MV-4-11 (cell line): ENCODE data around the gene CRACR2B.

Experiments
- DNase-seq: peaks from one replicate; lab custom pipeline; 2025; lab: John Stamatoyannopoulos, UW

CRACR2B gene

GRCh38 chr11:811446-812245 lies 16.1 kb upstream of the CRACR2B start:
- DNase-seq: no peak

DNA sequence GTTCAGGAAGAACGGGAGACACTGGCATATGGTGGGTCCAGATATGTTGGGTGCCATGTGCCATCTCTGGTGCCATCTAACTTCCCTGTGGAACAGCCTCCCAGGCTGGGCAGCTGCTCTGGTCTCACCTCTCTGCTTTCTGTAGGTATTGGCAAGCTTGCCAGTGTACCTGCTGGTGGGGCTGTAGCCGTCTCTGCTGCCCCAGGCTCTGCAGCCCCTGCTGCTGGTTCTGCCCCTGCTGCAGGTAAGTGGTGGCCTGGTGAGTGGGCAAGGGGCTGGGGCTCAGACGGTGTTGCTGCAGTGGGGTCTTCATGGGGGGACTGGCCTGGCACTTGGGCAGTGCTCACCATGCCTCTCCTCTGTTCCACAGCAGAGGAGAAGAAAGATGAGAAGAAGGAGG lies 15.3 kb upstream of the CRACR2B start:
- no peak for DNase-seq

- no peak for DNase-seq
Observed at GRCh38 chr11:813072-813455, 14.7 kb upstream of the CRACR2B start.

DNA sequence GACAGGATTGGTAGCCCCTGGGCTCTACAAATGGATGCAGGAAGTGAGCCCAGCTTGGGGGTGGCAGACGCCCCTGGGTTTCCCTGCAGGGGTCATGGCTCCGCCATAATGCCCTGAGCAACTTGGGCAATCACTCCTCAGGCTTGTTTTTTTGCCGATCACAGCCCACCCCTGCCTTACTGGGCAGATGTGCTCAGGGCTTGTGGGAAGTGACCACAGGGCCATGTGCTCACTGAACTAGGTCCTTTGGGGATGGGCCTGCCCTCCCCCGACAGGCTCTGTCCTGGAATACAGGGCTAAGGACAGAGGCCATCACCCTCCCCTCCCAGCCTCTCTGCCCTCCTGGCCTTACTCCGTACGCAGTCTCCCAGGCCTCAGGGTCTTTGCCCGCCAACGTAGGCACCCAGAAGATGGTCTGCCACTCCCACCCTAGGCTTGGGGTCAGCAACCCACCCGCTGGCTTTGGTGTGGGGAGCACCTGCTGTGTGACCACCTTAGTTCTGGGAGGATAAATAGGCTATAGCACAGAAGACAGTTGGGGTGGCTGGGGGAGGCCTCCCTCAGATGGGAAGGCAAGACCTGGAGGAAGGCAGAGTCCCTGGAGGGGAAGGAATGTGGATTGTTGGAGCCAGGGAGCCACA lies 14.1 kb upstream of the CRACR2B start:
- DNase-seq: peak; percentile 38

- no peak for DNase-seq
Observed at GRCh38 chr11:815675-816432, 11.9 kb upstream of the CRACR2B start.

- no peak for DNase-seq
Observed at GRCh38 chr11:816433-816779, 11.3 kb upstream of the CRACR2B start.

GRCh38 chr11:818396-819128 lies 9.2 kb upstream of the CRACR2B start, which contains the start of gene PNPLA2:
Gene PNPLA2, plus strand, starts transcription at chr11:818914. Its CDS starts 805 bp downstream, at chr11:819719.
- no peak for DNase-seq

GRCh38 chr11:819129-819931 lies 8.4 kb upstream of the CRACR2B start:
- DNase-seq: peak; percentile 75

DNA sequence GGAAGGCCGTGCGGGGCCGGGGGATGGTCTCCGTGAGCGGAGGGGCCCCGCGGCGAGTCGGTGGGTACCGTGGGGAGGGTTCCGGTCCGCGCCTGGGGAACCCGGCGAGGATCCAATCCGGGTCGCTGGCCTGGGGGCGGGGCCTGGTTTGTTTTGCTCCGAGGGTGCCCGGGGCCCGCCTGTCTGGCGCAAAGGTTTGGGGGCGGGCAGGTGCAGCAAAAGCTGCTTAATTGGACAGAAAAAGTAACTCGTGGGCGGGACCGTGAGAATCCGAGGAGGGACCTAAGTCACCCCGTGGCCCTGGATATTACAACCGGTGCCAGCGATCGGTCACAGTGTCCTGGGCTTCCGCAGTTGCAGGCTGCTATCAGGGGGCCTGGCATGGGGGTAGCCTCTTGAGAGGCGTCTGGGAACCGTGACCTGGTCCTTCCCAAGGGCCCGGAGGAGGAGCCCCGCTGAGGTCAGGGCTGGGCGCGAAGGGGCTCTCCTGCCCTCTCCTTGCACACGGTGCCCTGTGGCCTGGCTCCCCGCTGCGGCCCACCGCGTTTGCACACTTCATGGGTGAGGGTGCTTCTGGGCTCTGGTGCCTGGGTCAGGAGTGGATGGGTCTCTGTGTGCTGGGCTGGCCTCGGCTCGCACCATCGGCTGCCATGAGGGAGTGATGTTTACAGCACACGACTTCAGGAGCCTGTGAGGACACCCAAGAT lies 7.6 kb upstream of the CRACR2B start:
- DNase-seq: peak; percentile 90

DNA sequence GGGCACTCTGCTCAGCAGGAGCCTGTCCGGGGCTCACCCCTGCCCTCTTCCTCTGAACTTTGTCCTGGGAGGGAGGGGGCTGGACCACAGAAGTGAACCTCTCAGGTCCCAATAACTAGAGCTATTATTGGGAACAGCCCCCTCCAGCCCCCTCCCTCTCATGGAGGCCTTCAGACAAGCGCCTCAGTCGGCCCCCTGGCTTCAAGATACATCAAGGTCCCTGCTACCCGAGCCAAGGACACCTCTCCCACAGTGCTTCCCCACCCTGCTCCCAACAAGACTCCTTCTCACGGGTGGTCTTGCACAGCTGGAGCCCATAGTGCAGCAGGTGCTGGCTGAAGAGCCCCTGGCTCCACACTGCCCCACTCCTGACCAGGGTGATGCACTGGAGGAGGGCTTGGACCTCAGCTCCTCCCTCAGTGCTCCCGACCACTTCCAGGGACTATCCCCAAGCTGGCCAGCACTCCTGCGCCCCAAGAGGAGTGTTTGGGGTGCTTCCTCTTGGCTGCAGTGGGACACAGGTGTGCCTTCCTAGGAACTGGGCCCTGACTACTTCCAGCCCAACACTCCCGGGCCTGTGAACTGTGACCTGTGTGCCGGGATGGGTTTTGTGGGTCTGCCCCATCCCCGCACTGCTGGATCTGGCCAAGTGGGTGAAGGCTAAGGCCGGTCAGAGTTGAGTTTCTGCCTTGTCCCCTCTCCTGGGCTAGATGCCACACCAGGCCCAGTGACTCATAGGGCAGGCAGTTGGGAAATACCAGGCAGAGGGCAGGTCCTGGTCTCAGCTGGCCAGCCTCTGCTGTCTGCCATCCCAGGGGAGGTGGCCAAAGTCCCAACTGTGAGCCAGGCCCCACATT lies 6.8 kb upstream of the CRACR2B start:
- peak; percentile 35 for DNase-seq

DNA sequence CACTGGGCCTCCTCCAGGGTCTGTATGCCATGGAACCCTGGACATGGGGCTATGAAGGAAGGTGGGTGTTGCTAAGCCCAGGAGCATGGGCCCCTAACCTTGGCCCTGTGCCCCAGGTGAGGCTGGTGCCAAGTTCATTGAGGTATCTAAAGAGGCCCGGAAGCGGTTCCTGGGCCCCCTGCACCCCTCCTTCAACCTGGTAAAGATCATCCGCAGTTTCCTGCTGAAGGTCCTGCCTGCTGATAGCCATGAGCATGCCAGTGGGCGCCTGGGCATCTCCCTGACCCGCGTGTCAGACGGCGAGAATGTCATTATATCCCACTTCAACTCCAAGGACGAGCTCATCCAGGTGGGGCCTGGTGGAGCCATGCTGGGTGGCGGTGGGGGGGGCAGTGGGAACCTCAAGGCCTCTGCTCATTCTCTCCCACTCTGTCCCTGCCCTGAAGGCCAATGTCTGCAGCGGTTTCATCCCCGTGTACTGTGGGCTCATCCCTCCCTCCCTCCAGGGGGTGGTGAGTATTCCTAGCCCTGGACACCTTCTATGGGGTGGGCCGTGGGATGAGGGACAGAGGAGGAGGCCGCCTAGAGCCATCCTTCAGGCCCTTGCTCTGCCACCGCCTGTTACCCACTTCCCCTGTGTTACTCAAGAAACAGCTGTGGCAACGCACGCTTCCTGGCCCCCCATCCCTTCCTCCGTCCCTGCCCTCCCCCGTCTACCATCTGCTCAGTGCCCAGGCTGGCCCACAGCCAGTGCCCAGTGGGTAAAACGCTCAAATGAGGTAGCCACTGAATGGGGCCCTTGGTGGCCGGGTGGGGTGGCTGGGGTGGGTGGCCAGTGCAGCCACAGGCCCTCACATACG lies 6.0 kb upstream of the CRACR2B start:
- DNase-seq: peak; percentile 56

- DNase-seq: no peak
Observed at GRCh38 chr11:823441-824291, 4.1 kb upstream of the CRACR2B start.

- DNase-seq: no peak
Observed at GRCh38 chr11:824292-824880, 3.3 kb upstream of the CRACR2B start.

DNA sequence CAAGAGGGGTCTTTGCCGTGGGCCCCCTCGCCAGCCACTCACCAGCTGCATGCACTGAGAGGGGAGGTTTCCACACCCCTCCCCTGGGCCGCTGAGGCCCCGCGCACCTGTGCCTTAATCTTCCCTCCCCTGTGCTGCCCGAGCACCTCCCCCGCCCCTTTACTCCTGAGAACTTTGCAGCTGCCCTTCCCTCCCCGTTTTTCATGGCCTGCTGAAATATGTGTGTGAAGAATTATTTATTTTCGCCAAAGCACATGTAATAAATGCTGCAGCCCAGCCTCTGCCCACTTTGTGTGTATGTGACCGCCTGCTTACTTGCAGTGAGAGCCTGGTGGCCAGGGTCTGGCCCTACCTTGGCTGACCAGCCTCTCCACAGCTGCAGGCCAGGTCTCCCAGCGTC lies 2.8 kb upstream of the CRACR2B start:
- no peak for DNase-seq

- DNase-seq: no peak
Observed at GRCh38 chr11:825366-826226, 2.1 kb upstream of the CRACR2B start.

DNA sequence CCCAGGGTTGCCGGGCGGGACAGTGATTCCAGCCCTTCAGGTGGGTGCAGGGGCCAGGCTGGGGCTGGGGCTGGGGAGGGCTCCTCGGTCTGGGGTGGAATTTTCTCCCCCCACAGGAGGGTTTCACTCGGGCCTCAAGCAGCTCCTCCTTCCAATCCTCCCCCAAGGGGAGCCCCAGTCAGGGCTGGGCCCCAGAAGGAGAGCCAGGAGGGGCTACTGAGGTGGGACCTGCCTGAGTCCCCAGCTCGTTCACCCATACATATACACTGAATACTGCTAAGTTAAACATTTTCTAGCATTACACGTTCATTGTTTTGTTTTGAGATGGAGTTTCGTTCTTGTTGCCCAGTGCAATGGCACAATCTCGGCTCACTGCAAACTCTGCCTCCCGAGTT lies 1.5 kb upstream of the CRACR2B start:
- DNase-seq: no peak

DNA sequence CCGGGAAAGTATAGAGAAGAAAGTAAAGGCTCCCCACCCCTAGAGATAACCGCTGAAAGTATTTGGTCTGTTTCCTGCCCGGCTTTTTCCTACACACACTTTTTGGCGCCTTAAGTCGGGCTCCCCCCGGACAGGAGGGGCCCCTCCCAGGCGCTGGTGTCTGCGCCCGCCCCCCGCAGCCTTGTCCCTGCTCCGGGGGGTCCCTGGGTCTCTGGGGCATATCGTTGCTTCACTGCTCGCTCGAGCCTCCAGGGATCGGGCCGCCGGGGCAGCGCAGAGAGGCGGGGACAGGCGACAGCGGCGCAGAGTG lies 928 bp upstream of the CRACR2B start:
- DNase-seq: no peak
